Prostate gland (tissue), 2 donors: ENCODE results near the gene CT45A1. TPM values are rescaled to one million over a fixed set of nuclear protein-coding genes. Genes with fewer than 3 reads are reported as not detected.
"Not testable (repeated sequence)": the region's sequence is repeated elsewhere in the genome, so short reads cannot be mapped to it uniquely, and the experiment has no call there.

Source experiments
- DNase-seq: peaks from one replicate; pipeline ENCODE4 v3.0.0-alpha.2; 2019; ENCODE audit warnings: low spot score
- H3K27ac ChIP-seq, 2 donors: fragments of 200-600 bp; sonication (generic); 2 replicates each; pipeline ENCODE4 v1.5.1; 2017 to 2019
- H3K27me3 ChIP-seq: fragments of 200-600 bp; sonication (generic); replicated peaks from 2 replicates; pipeline ENCODE4 v1.5.1; 2019; ENCODE audit not compliant: insufficient read depth
- H3K36me3 ChIP-seq, 2 donors: fragments of 200-600 bp; sonication (generic); 1 replicate in 1 of 2; 2 replicates in 1 of 2; pipeline versions ENCODE4 v1.5.1 to v1.8.1; 2017 to 2019
- H3K4me1 ChIP-seq: fragments of 200-600 bp; sonication (generic); replicated peaks from 2 replicates; pipeline ENCODE4 v1.5.1; 2019
- H3K4me3 ChIP-seq, 2 donors: fragments of 200-600 bp; sonication (generic); 2 replicates each; pipeline ENCODE4 v1.5.1; 2017 to 2019
- H3K9me3 ChIP-seq: fragments of 200-600 bp; sonication (generic); 2 replicates; pipeline ENCODE4 v1.5.1; 2017
- CTCF ChIP-seq, 4 experiments: fragments of 200-600 bp in 2 of 4; fragments of 450-650 bp in 2 of 4; sonication (generic) in 2 of 4; IDR thresholded peaks; 1 replicate in 3 of 4; 2 replicates in 1 of 4; pipeline ENCODE4 v1.5.1; 2016 to 2019; ENCODE audit warnings: antibody characterized with exemption in 4 of 4, mild to moderate bottlenecking in 2 of 4, moderate library complexity in 2 of 4
- POLR2A ChIP-seq: fragments of 450-650 bp; IDR thresholded peaks from one replicate; pipeline ENCODE4 v1.6.1; 2016; ENCODE audit warnings: antibody characterized with exemption, mild to moderate bottlenecking
- POLR2AphosphoS5 ChIP-seq: sonication (generic); formaldehyde crosslinking; IDR thresholded peaks from one replicate; pipeline ENCODE4 v1.6.1; 2017; ENCODE audit warnings: antibody characterized with exemption
- WGBS: methylation state at CpG from one replicate; pipeline ENCODE4 v1.1.5; 2018; 5-methylcytosine and 5-hydroxymethylcytosine counted together
- intact Hi-C: fragments of 100-400 bp; cut with DNase I; formaldehyde crosslinking; loops from one replicate; pipeline ENCODE4 v1.14.2; 2022
- total RNA-seq, 2 donors: library from RNA; depleted of rRNA; stranded (reverse); fragments of >200 nt; gene quantifications; one replicate each; pipeline ENCODE4 v1.1.0, GENCODE V29; 2016

CT45A1 gene
- total RNA-seq, 2 donors from 2014 or later = 1.0 TPM; not detected in 1

- no peak overlapping the region for H3K4me3 ChIP-seq
- no peak overlapping the region for H3K27ac ChIP-seq
- H3K36me3 ChIP-seq = no peaks in the 10 kb centered on the region
- H3K27me3 ChIP-seq = no peaks in the 10 kb centered on the region
- TF ChIP-seq CTCF (IDR thresholded peaks at IDR 0.05) (no peak), POLR2A (no peak), POLR2AphosphoS5 (no peak)
- WGBS = 57% methylated on average over 10 of the region's 12 CpGs
- no peaks in the 10 kb centered on the region for H3K4me1 ChIP-seq
- DNase-seq = no peak
- no peaks in the 10 kb centered on the region for H3K9me3 ChIP-seq
- intact Hi-C loops = no loop called here
These were observed 5.6 kb upstream of the CT45A1 start for GRCh38 chrX:135707880-135708279.

- Histone ChIP-seq H3K4me3 (no peak overlapping the region), H3K27ac (no peak overlapping the region), H3K36me3 (no peaks in the 10 kb centered on the region), H3K27me3 (no peaks in the 10 kb centered on the region), H3K4me1 (no peaks in the 10 kb centered on the region), H3K9me3 (no peaks in the 10 kb centered on the region)
- TF ChIP-seq POLR2AphosphoS5 = no peak
- no peak for TF ChIP-seq POLR2A
- no peak for TF ChIP-seq CTCF (IDR thresholded peaks at IDR 0.05)
- WGBS = 97% methylated on average over 10 of the region's 20 CpGs
- intact Hi-C loops = no loop called here
- DNase-seq = no peak
These were observed 356 bp downstream of the CT45A1 start for GRCh38 chrX:135713795-135714194.

GRCh38 chrX:135734666-135735065 lies 21.2 kb downstream of the CT45A1 start:
- intact Hi-C loops, H3K36me3 ChIP-seq, H3K27me3 ChIP-seq, H3K4me1 ChIP-seq, H3K9me3 ChIP-seq, H3K4me3 ChIP-seq, H3K27ac ChIP-seq, DNase-seq: not testable (repeated sequence)
- 60% methylated on average over 5 of the region's 5 CpGs for WGBS

GRCh38 chrX:135737366-135738071 lies 24.1 kb downstream of the CT45A1 start:
- WGBS = 38% methylated on average over 4 of the region's 4 CpGs
- intact Hi-C loops = no loop called here
- Histone ChIP-seq H3K4me3 (no peak overlapping the region), H3K27me3 (no peaks in the 10 kb centered on the region), H3K4me1 (no peaks in the 10 kb centered on the region), H3K36me3 (no peaks in the 10 kb centered on the region), H3K9me3 (no peaks in the 10 kb centered on the region), H3K27ac (no peak overlapping the region)
- DNase-seq = no peak
- no peak for TF ChIP-seq POLR2AphosphoS5
- no peak for TF ChIP-seq CTCF (IDR thresholded peaks at IDR 0.05)
- TF ChIP-seq POLR2A = no peak

GRCh38 chrX:135740681-135741149 lies 27.3 kb downstream of the CT45A1 start:
- no peak for TF ChIP-seq POLR2AphosphoS5
- no peak for TF ChIP-seq CTCF (IDR thresholded peaks at IDR 0.05)
- no peak for TF ChIP-seq POLR2A
- Histone ChIP-seq H3K9me3 (no peaks in the 10 kb centered on the region), H3K36me3 (no peaks in the 10 kb centered on the region), H3K4me1 (no peaks in the 10 kb centered on the region), H3K27me3 (no peaks in the 10 kb centered on the region), H3K27ac (no peak overlapping the region), H3K4me3 (no peak overlapping the region)
- DNase-seq = no peak
- WGBS = 66% methylated on average over 15 of the region's 18 CpGs
- intact Hi-C loops = no loop called here
